HG03469 (cell line): ENCODE data around the gene IL3RA.
"Not testable (repeated sequence)": the region's sequence is repeated elsewhere in the genome, so short reads cannot be mapped to it uniquely, and the experiment has no call there.

ENCODE experiments used
- ATAC-seq: cut with Tn5 transposase; IDR thresholded peaks from one replicate; pipeline ENCODE4 v1.9.1; 2021; ENCODE audit warnings: mild to moderate bottlenecking, moderate library complexity, moderate number of reproducible peaks; ENCODE audit not compliant: unreplicated experiment

IL3RA gene

GRCh38 chrX:1327651-1328304 lies 8.8 kb upstream of the IL3RA start:
- ATAC-seq = no peak

GRCh38 chrX:1330605-1331004 lies 6.0 kb upstream of the IL3RA start:
- no peak for ATAC-seq

- ATAC-seq = not testable (repeated sequence)
Observed at GRCh38 chrX:1332433-1332832, 4.2 kb upstream of the IL3RA start.

GRCh38 chrX:1334854-1335253 lies 1.7 kb upstream of the IL3RA start:
- no peak for ATAC-seq

- no peak for ATAC-seq
Observed at GRCh38 chrX:1336948-1337779, 579 bp downstream of the IL3RA start.

- ATAC-seq = no peak
Observed at GRCh38 chrX:1341545-1342184, 5.1 kb downstream of the IL3RA start.

GRCh38 chrX:1349606-1350005 lies 13.0 kb downstream of the IL3RA start:
- ATAC-seq = not testable (repeated sequence)

GRCh38 chrX:1351981-1352714 lies 15.6 kb downstream of the IL3RA start:
- no peak for ATAC-seq

- ATAC-seq = no peak
Observed at GRCh38 chrX:1354036-1355019, 17.7 kb downstream of the IL3RA start.

GRCh38 chrX:1355131-1356046 lies 18.8 kb downstream of the IL3RA start:
- ATAC-seq = no peak

GRCh38 chrX:1357993-1358392 lies 21.4 kb downstream of the IL3RA start:
- ATAC-seq = no peak

- no peak for ATAC-seq
Observed at GRCh38 chrX:1358793-1359476, 22.4 kb downstream of the IL3RA start.

- ATAC-seq = no peak
Observed at GRCh38 chrX:1359477-1359873, 22.9 kb downstream of the IL3RA start.

- ATAC-seq = no peak
Observed at GRCh38 chrX:1360171-1360570, 23.6 kb downstream of the IL3RA start.

GRCh38 chrX:1361275-1361674 lies 24.7 kb downstream of the IL3RA start:
- no peak for ATAC-seq

GRCh38 chrX:1361910-1362309 lies 25.3 kb downstream of the IL3RA start:
- ATAC-seq = no peak

- ATAC-seq = not testable (repeated sequence)
Observed at GRCh38 chrX:1366363-1366762, 29.8 kb downstream of the IL3RA start.

GRCh38 chrX:1368385-1368698 lies 31.8 kb downstream of the IL3RA start:
- no peak for ATAC-seq
